HG03432 (cell line): ENCODE data around the gene LDB1.

Source experiments
- ATAC-seq: cut with Tn5 transposase; IDR thresholded peaks from one replicate; pipeline ENCODE4 v1.9.1; 2021; ENCODE audit warnings: mild to moderate bottlenecking, moderate library complexity; ENCODE audit not compliant: unreplicated experiment

LDB1 gene

DNA sequence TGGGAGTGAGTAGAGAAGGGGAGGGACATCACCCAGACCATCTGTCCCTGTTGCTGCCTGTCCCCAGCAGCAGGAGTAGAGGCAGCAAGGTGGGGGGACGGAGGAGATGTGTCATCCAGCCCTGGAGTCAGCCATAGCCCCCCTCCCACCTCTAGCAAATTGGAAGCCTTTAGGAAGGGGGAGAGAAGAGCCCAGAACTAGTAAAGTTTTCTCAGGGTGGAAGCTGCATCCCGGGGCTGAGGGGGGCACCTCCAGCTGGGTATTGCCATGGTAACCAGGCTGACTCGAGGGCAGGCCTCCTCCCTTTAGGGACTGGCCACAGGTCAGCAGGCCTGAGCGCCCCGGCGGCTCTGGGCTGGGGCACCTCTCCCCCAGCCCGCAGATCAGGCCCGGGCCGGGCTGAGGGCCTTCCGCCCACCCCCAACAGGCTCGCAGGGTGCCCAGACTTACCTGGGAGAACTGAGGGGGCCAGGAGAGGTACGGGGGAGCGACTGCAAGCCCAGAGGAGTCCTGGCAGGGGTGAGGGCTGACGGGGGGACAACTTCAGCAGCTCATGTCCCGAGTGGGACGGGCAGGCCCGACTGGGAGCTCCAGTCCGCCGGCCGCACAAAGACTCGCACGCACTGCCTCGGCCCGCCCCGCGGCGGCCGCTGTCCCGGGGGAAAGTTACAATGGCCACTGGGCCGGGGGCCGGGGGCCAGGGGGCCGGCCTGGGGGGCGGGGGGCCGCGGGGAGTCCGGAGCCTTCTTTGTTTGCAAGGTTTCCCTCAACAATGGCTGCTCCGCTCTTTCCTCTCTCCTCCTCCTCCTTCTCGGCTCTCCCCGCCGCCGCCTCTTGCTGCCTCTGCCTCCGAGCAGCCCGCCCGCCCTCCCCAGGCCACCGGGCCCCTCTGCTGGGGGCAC, 6.0 kb downstream of the LDB1 start:
- peak; percentile 15 for ATAC-seq

DNA sequence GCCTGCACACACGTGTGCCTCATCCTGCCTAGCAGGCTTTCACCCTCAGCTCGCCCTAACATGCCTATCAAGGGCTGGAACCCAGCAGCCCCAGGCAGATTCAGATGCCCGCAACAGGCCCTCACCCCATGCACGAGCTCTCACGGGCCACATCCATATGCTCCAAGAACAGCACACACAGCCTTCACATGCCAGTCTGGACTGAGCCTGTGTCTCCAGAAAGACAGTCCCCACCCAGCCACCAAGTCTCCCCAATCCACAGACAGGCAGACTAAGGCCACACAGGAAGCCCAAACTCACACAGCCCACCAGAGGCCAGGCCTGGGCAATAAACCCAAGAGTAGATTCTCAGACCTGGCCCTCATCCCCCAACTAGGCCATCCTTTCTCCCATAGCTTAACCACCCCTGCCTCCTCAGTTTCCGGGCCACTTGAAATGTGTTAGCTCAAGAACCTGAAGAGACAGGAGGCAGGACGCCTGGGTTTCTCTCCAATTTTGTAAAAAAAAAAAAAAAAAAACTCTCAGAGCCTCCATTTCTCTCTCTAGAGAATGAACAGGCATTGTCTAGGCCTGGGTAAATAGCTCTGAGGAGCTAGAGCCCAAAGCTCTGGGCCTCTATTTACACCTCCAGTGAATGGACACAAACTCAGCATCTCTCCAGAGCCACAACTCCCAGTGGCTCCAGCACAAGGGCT, 6.8 kb downstream of the LDB1 start:
- ATAC-seq = no peak

DNA sequence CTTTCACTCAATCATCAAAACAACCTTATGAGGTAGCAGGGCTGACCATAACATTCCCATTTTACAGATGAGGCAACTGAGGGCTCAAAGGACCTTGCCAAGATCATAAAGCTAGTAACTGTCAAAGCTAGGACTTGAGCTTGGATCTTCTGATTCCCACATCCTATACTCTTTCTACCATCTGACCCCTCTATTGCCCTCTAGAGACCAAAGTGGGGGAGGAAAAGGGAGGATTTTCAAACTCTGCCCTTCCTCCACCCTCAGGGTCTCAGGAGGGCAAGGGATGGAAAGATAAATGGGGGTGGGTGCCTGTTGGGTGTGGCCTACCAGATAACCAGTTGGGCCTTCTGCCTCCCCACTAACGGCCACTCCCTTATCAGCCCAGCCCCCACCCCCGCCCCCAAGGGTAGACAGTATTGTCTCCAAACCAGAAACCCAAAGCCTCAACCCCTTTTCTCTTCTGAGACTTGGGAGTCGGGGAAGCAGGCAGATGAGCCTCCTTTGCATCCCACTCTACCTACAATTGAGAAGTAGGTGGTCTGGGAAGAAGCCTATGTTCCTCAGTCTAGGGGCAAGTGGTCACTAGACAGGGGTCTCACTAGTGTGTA, 7.9 kb downstream of the LDB1 start:
- no peak for ATAC-seq

DNA sequence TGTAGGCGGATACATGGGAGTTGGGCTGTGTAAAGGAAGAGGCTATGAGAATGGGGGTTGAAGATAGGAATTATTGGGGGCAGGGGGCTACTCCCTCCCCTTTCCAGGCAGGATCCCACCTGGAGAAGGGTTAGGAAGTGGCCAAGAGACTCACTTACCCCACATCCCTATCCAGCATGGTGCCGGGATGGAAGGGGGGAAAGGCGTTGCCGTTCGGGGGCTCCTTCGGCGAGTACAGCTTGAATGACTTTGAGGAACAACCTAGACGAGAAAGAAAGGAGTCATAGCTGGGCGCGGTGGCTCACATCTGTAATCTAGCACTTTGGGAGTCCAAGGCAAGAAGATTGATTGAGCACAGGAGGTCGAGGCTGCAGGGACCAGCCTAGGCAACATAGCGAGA, 8.9 kb downstream of the LDB1 start:
- ATAC-seq = no peak

DNA sequence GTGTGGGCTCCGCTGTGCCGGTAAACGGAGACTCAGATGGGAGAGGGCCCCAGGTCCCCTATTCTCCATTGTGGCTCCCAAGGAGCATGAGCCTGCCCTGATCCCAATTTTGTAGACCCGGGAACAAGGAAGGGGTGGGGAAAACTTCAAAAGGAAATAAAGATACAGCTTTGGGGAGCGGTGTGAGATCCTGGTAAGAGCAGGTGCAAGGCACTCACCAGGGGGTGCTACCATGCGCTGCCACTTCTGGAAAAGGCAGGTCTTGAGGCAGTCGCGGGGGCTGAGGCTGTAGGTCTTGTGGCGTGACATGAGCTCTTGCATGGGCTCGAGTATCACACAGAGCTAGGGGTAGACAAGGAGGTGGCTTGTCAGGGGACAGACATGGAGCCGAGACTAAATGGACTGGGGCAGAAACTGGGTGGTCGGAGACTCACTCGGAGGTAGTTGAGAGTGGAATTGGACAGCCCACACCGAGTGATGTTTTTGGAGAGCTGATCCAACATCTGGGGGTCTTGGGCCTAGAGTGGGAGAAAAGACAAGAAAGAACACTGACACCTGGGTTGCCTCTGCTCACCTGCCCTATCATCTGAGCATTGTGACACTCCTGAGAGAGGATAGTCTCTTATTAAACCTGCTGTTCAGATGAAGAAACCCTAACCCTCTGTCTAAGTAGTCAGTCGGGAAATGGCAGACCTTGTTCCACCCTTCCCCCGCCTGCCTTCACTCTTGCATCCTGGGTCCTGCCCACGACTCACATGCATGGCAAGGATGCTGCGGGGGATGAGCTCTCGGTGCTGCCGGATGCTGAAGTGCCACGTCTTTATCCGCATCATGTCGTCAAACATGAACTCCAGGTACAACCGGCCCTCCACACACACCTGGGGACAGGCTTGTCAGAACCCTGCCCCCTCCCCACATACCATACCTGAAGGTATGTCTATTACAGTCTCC, 10.7 kb downstream of the LDB1 start:
- ATAC-seq = no peak

DNA sequence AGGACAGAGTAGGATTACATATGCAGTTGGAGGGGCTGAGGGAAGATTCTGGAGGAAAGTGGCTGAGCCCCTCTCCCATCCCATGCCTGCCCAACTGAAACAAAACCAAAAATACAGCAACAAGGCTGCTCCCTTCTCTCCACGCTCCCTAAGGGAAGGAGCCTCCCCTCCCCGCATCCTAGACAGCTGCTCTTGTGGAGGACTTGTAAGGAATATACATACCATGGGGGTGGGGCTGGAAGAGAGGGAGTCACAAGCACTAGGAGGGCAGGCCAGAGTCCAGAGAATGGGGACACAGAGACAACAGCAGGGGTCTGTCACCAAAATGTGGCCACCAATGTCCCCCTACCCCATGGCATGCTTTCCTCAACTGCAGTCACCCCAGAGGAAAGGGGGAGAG, 13.2 kb downstream of the LDB1 start:
- ATAC-seq = no peak

DNA sequence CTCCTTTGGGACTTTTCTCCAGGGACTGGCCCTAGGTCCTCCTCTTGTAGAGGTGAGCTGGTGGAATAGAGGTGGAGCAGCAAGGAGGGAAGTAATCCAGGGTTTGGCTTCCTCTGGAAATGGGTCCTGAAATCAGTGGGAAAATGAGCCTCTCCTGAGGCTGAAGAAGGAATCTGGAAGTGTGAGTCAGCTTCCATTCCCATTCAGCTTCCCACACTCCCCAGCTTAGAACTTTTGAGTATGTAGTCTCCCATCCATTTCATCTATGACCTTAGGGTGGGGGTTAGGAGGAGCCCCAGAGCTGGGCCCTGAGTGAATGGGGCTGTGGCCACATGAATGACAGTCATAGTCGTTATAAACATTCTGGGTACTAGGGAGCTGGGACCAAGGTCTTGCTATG, 17.7 kb downstream of the LDB1 start:
- ATAC-seq = no peak

DNA sequence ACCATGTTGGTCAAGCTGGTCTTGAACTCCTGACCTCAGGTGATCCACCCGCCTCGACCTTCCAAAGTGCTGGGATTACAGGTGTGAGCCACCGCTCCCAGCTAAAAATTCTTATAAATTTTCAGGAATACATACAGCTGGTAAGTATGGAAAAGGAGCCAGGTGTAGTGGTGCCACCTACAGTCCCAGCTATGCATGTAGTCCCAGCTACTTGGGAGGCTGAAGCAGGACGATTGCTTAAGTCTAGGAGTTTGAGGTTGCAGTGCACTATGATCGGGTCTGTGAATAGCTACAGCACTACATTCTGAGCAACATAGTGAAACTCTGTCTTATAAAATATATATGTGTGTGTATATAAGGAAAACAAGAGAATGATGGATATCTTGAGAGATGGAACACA, 19.0 kb downstream of the LDB1 start:
- no peak for ATAC-seq

DNA sequence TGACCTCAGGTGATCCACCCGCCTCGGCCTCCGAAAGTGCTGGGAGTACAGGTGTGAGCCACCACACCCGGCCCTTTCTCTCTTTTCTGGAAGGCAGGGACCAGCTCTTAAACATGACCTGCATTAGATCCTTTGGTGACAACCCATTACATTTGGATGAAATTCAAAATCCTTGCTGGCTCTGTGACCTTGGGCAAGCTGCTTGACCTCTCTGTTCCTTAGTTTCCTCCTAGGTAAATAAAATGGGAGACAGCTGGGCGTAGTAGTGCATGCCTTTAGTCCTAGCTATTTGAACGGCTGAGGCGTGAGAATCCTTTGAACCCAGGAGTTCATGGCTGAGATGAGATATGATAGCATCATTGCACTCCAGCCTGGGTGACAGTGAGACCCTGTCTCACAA, 23.7 kb downstream of the LDB1 start:
- ATAC-seq = no peak

DNA sequence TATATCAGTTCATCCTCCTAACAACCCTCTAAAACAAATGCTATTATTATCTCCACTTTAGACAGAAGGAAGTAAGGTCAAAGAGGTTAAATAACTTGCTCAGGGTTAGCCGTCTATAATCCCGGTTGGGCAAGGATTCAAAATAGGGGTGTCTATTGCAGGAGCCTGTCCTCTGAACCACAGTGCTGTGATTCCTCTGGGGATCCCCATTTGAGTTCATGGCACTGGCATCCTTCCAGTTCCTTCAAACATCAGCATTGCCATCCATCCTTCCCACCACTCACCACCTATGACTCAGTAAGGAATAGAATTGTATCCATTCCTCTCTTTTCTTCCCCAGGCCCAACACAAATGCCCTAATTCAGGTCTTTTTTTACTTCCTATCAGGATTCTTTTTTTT, 29.4 kb downstream of the LDB1 start:
- ATAC-seq = no peak

DNA sequence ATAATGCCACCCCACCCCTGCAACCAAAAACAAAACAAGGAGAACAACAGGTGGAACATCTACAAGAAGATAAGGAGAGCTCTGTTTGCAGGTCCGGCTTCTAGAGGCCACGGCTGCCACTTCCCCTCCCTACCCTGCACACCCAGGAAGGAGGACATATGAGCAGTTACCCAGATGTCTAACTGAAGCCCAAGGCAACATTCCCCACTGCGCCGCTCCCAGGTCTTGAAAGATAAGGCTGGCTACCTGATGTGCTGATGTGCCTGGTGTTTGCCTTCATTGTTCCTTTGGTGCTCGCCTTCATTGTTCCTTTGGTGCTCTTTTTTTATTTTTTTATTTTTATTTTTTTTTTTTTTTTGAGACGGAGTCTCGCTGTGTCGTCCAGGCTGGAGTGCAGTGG, 34.0 kb downstream of the LDB1 start:
- no peak for ATAC-seq

DNA sequence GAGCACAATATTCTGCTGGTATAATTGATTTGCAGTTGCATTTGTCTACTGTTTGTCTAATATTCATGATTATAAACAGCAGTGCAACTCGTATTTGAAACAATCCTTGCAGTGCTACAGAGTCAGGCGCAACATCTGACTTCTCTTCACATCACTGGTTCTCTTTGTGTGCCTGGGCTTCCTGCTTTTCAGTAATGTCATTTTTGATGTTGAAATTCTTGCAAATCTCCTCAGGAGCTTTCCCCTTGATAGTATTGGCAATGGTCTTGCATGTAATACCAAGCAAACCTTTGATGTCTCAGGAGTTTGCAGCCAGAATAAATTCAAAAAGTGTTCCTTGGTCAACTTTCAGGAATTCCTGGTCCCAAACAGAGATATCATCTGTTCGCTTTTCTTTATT, 34.8 kb downstream of the LDB1 start:
- ATAC-seq = no peak

DNA sequence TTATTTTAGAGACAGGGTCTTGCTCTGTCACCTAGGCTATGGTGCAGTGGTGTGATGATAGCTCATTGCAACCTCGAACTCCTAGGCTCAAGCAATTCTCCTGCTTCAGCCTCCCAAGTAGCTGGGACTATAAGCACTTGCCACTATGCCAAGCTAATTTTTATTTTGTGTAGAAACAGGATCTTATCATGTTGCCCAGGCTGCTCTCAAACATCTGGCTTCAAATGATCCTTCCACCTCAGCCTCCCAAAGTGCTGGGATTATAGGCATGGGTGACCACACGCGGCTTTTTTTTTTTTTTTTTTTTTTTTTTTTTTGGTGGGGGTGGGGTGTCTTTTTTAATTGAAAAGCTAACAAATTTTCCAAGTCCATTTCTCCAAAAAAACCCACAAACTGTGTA, 36.6 kb downstream of the LDB1 start:
- ATAC-seq = no peak

DNA sequence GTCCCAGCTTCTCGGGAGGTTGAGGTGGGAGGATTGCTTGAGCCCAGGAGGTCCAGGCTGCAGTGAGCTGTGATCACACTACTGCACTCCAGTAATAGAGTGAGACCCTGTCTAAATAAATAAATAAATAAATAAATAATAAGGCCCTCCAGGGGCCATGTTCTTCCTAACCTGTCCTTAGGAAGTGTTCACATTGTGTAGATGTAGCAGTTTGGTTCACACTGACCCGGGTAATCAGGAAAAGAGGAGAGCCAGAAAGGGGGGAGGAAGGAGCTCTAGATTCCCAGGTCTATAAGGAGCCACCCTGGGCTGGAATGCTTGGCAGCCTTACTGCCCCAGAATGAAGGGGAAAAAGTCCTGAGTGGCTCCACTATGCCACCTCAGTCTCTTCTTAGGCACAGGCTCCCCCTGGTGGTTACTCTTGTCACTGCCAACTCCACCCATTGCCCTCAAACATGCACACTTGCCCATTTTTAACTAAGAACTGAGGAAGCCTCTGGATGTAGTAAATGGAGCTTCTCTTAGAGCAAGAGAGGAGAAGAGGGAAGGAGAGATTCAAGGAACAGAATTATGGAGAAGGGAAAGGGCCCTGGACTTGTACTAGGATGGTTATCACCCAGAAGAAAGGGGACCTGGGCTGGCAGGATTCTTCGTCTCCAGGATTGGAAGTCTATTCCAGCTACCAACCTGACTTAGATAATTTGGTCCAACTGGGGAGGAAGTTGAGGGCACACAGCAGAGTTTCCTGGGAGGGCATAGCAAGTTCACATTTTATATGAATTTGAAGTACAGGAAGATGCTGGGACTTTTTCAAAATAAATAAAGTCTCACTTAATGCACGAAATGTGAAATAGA, 47.3 kb downstream of the LDB1 start:
- no peak for ATAC-seq

DNA sequence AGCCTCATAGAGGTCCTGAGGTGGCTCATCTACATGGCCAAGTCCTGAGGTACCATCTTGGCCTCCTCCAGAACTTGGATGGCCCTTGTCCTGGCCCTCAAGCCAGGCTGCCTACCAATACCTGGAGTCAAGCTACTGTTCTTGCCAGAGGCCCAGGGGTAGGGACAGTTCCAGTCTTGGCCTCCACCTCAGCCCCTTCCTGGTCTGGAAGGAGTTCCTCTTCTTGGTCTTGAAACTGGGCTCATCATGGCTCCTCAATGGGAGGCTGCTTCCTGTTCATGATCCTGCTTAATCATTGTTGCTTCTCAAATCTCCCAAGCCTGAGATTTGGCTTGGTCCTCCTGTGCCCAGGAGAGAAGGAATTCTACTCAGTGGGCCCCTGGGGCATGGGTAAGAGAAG, 51.1 kb downstream of the LDB1 start:
- no peak for ATAC-seq

DNA sequence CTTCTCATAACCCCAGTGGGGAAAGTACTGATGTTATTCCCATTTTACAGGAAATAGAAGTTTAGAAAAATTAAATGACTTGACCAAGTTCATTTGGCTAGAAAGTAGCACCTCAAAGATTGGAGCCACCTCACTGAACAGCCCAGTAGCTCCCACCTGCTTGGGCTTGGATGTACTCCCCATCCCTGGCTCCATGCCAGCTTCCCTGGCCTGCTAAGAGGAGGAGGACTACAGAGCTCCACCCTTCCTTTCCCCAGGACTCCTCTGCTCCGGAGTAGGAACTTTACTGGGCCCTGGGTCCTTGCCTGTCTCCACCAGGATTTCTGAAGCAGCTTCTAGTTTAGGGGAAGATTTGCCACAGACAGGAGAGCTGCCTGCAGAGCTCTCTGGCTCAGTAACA, 52.0 kb downstream of the LDB1 start:
- no peak for ATAC-seq

DNA sequence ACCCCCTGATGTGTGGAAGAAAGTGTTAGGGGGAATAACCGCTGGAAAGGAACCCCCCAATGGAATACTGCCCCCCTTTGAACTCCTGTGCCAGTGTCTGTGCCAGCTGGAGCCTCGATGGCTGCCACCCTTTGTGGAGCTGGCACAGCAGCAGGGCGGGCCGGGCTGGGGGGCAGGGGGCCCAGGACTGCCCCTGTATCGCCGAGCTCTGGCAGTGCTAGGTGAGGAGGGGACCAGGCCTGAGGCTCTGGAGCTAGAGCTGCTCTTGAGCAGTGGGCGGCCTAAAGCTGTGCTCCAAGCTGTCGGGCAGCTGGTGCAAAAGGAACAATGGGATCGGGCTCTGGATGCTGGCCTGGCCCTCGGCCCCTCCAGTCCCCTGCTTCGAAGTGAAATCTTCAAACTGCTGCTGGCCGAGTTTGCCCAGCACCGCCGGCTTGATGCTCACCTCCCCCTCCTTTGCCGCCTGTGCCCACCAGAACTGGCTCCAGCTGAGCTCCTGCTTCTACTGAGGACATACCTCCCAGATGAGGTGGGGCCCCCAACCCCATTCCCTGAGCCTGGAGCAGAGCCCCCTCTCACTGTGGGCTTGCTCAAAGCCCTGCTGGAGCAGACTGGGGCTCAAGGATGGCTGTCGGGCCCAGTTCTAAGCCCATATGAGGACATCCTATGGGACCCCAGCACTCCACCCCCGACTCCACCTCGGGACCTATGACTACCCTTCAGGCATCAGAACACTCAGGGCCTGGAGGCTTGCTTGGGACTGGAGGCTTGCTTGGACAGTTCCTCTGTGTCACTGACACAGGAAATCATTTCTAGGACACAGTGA, 52.9 kb downstream of the LDB1 start:
- ATAC-seq = no peak

DNA sequence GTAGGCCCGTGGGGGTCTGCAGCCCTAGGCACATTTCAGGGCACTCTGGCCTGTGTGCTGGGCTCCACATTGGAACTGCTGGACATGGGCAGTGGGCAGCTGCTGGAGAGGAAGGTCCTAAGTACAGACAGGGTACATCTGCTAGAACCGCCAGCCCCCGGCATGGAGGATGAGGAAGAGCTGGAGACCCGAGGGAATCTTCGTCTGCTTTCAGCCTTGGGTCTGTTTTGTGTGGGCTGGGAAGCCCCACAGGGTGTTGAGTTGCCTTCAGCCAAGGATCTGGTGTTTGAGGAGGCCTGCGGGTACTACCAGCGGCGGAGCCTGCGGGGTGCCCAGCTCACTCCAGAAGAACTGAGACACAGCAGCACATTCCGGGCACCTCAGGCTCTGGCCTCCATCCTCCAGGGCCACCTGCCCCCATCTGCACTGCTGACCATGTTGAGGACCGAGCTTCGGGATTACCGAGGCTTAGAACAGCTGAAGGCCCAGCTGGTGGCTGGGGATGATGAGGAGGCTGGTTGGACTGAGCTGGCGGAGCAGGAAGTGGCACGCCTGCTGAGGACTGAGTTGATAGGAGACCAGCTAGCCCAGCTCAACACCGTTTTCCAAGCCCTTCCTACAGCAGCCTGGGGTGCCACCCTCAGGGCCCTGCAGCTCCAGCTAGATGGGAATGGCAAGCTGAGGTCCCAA, 53.6 kb downstream of the LDB1 start:
- ATAC-seq = no peak
